ENCODE results near the gene RPS19.

GRCh38 chr19:41915021-41915775 lies 55.1 kb downstream of the RPS19 start:
- TF ChIP-seq CTCF (IDR thresholded peaks at IDR 0.05; ENCODE audit: insufficient read depth, low read depth, low read length) (no peak), EZH2 (IDR thresholded peaks at IDR 0.05; ENCODE audit: insufficient read depth, low read length) (peak; percentile 81)

All from astrocyte (in vitro differentiated cells and primary cell).